Activated naive CD8-positive, alpha-beta T cell treated with anti-CD3 and anti-CD28 coated beads, Interleukin-2, amount 50 U/mL, for 24 hours (primary cell): ENCODE data around the gene CDH23.

Experiments
- ATAC-seq: fragments of 150-1000 bp; cut with Tn5 transposase; one replicate; pipeline ENCODE4 v1.10.0; 2021
- DNase-seq: peaks from one replicate; pipeline ENCODE4 v3.0.0; 2021
- H3K27ac Mint-ChIP-seq: one replicate; pipeline ENCODE4 v1.8.0; 2021; ENCODE audit warnings: mild to moderate bottlenecking, mixed read lengths
- H3K27me3 Mint-ChIP-seq: one replicate; pipeline ENCODE4 v1.8.0; 2021; ENCODE audit warnings: mixed read lengths
- H3K36me3 Mint-ChIP-seq: one replicate; pipeline ENCODE4 v1.8.0; 2021; ENCODE audit warnings: low read depth, mixed read lengths
- H3K4me1 Mint-ChIP-seq: one replicate; pipeline ENCODE4 v1.8.0; 2021; ENCODE audit warnings: mixed read lengths
- H3K4me3 Mint-ChIP-seq: one replicate; pipeline ENCODE4 v1.8.0; 2021; ENCODE audit warnings: mild to moderate bottlenecking, moderate library complexity, mixed read lengths
- H3K9me3 Mint-ChIP-seq: one replicate; pipeline ENCODE4 v1.8.0; 2021; ENCODE audit warnings: mixed read lengths

Gene CDH23

GRCh38 chr10:71776481-71776925, 379.8 kb downstream of the CDH23 start:
- H3K4me3 Mint-ChIP-seq, result no peak overlapping the region
- DNase-seq (no peak), ATAC-seq (no peak)
- peaks cover 7% of the 10 kb centered on the region for H3K36me3 Mint-ChIP-seq
- H3K27ac Mint-ChIP-seq, result peak overlapping the region; percentile 36
- H3K4me1 Mint-ChIP-seq, result peaks cover 48% of the 10 kb centered on the region
- no peaks in the 10 kb centered on the region for H3K27me3 Mint-ChIP-seq
- H3K9me3 Mint-ChIP-seq, result peaks cover 4% of the 10 kb centered on the region

GRCh38 chr10:71777213-71777985, 380.7 kb downstream of the CDH23 start:
- no peaks in the 10 kb centered on the region for H3K27me3 Mint-ChIP-seq
- no peak overlapping the region for H3K4me3 Mint-ChIP-seq
- no peak for DNase-seq
- no peak overlapping the region for H3K27ac Mint-ChIP-seq
- no peaks in the 10 kb centered on the region for H3K36me3 Mint-ChIP-seq
- no peak for ATAC-seq
- H3K4me1 Mint-ChIP-seq, result peaks cover 39% of the 10 kb centered on the region
- H3K9me3 Mint-ChIP-seq, result peaks cover 4% of the 10 kb centered on the region

GRCh38 chr10:71778071-71778825, 381.5 kb downstream of the CDH23 start:
- H3K27me3 Mint-ChIP-seq, result no peaks in the 10 kb centered on the region
- peaks cover 40% of the 10 kb centered on the region for H3K4me1 Mint-ChIP-seq
- H3K4me3 Mint-ChIP-seq, result no peak overlapping the region
- H3K36me3 Mint-ChIP-seq, result no peaks in the 10 kb centered on the region
- H3K9me3 Mint-ChIP-seq, result peaks cover 4% of the 10 kb centered on the region
- ATAC-seq, result no peak
- no peak overlapping the region for H3K27ac Mint-ChIP-seq
- DNase-seq, result no peak

- Mint-ChIP-seq H3K27ac (no peak overlapping the region), H3K27me3 (no peaks in the 10 kb centered on the region), H3K36me3 (no peaks in the 10 kb centered on the region), H3K4me1 (peaks cover 28% of the 10 kb centered on the region), H3K4me3 (no peak overlapping the region), H3K9me3 (peaks cover 4% of the 10 kb centered on the region)
- ATAC-seq (no peak), DNase-seq (no peak)
Measured at GRCh38 chr10:71779641-71780040, 382.9 kb downstream of the CDH23 start.

GRCh38 chr10:71780156-71780555, 383.4 kb downstream of the CDH23 start:
- peaks cover 4% of the 10 kb centered on the region for H3K9me3 Mint-ChIP-seq
- no peak for DNase-seq
- no peaks in the 10 kb centered on the region for H3K27me3 Mint-ChIP-seq
- H3K4me3 Mint-ChIP-seq, result no peak overlapping the region
- no peak overlapping the region for H3K27ac Mint-ChIP-seq
- no peak for ATAC-seq
- H3K4me1 Mint-ChIP-seq, result peaks cover 23% of the 10 kb centered on the region
- no peaks in the 10 kb centered on the region for H3K36me3 Mint-ChIP-seq

GRCh38 chr10:71780719-71781118, 384.0 kb downstream of the CDH23 start:
- H3K4me1 Mint-ChIP-seq, result peaks cover 17% of the 10 kb centered on the region
- H3K27ac Mint-ChIP-seq, result no peak overlapping the region
- H3K36me3 Mint-ChIP-seq, result no peaks in the 10 kb centered on the region
- H3K9me3 Mint-ChIP-seq, result peaks cover 4% of the 10 kb centered on the region
- H3K4me3 Mint-ChIP-seq, result no peak overlapping the region
- H3K27me3 Mint-ChIP-seq, result no peaks in the 10 kb centered on the region
- DNase-seq, result no peak
- ATAC-seq, result no peak

- H3K27ac Mint-ChIP-seq, result no peak overlapping the region
- ATAC-seq, result no peak
Measured at GRCh38 chr10:71782221-71782916, 385.6 kb downstream of the CDH23 start.

GRCh38 chr10:71782917-71783490, 386.3 kb downstream of the CDH23 start:
- Mint-ChIP-seq H3K27ac (no peak overlapping the region), H3K9me3 (no peaks in the 10 kb centered on the region), H3K27me3 (no peaks in the 10 kb centered on the region), H3K4me3 (no peak overlapping the region), H3K36me3 (no peaks in the 10 kb centered on the region), H3K4me1 (peaks cover 2% of the 10 kb centered on the region)
- ATAC-seq (no peak), DNase-seq (no peak)

More at GRCh38 chr10:71782221-71782916, 385.6 kb downstream of the CDH23 start:
- Mint-ChIP-seq H3K9me3 (peaks cover 3% of the 10 kb centered on the region), H3K4me1 (peaks cover 3% of the 10 kb centered on the region), H3K36me3 (no peaks in the 10 kb centered on the region), H3K27me3 (no peaks in the 10 kb centered on the region), H3K4me3 (no peak overlapping the region)
- no peak for DNase-seq

- H3K27me3 Mint-ChIP-seq, result no peaks in the 10 kb centered on the region
- DNase-seq, result no peak
- no peaks in the 10 kb centered on the region for H3K36me3 Mint-ChIP-seq
- peaks cover 2% of the 10 kb centered on the region for H3K4me1 Mint-ChIP-seq
- H3K9me3 Mint-ChIP-seq, result no peaks in the 10 kb centered on the region
- ATAC-seq, result no peak
- no peak overlapping the region for H3K27ac Mint-ChIP-seq
- no peak overlapping the region for H3K4me3 Mint-ChIP-seq
Measured at GRCh38 chr10:71783917-71784678, 387.4 kb downstream of the CDH23 start.

- H3K27me3 Mint-ChIP-seq, result no peaks in the 10 kb centered on the region
- H3K4me1 Mint-ChIP-seq, result peaks cover 2% of the 10 kb centered on the region
- no peak for DNase-seq
- H3K36me3 Mint-ChIP-seq, result no peaks in the 10 kb centered on the region
- H3K27ac Mint-ChIP-seq, result no peak overlapping the region
- no peaks in the 10 kb centered on the region for H3K9me3 Mint-ChIP-seq
- no peak overlapping the region for H3K4me3 Mint-ChIP-seq
- ATAC-seq, result no peak
Measured at GRCh38 chr10:71784679-71785272, 388.1 kb downstream of the CDH23 start.

- Mint-ChIP-seq H3K27me3 (peaks cover 3% of the 10 kb centered on the region), H3K27ac (no peak overlapping the region), H3K9me3 (no peaks in the 10 kb centered on the region), H3K4me1 (peaks cover 7% of the 10 kb centered on the region), H3K36me3 (no peaks in the 10 kb centered on the region), H3K4me3 (no peak overlapping the region)
- no peak for ATAC-seq
- DNase-seq, result no peak
Measured at GRCh38 chr10:71788954-71789353, 392.2 kb downstream of the CDH23 start.

GRCh38 chr10:71789871-71790270, 393.2 kb downstream of the CDH23 start:
- Mint-ChIP-seq H3K27ac (no peak overlapping the region), H3K27me3 (peaks cover 3% of the 10 kb centered on the region), H3K4me1 (peaks cover 7% of the 10 kb centered on the region), H3K9me3 (no peaks in the 10 kb centered on the region), H3K36me3 (no peaks in the 10 kb centered on the region), H3K4me3 (no peak overlapping the region)
- ATAC-seq (no peak), DNase-seq (no peak)

- no peaks in the 10 kb centered on the region for H3K36me3 Mint-ChIP-seq
- H3K9me3 Mint-ChIP-seq, result no peaks in the 10 kb centered on the region
- ATAC-seq, result peak; percentile 68
- H3K27me3 Mint-ChIP-seq, result peaks cover 3% of the 10 kb centered on the region
- no peak for DNase-seq
- H3K4me3 Mint-ChIP-seq, result no peak overlapping the region
- H3K27ac Mint-ChIP-seq, result no peak overlapping the region
- H3K4me1 Mint-ChIP-seq, result peaks cover 7% of the 10 kb centered on the region
Measured at GRCh38 chr10:71790749-71791440, 394.2 kb downstream of the CDH23 start.
